HFFc6 (cell line): ENCODE results near the gene ARL14. TPM values are rescaled to one million over a fixed set of nuclear protein-coding genes. Genes with fewer than 3 reads are reported as not detected.

Experiments
- DNase-seq: peaks from one replicate; pipeline ENCODE4 v3.0.0-alpha.2; 2018
- H3K27ac Mint-ChIP-seq: 2 replicates; pipeline ENCODE4 v1.8.0; 2020; ENCODE audit warnings: mild to moderate bottlenecking, mixed read lengths
- H3K27me3 Mint-ChIP-seq: 2 replicates; pipeline ENCODE4 v1.8.0; 2021; ENCODE audit warnings: mild to moderate bottlenecking, moderate library complexity, mixed read lengths; ENCODE audit not compliant: insufficient read depth
- H3K36me3 Mint-ChIP-seq: 2 replicates; pipeline ENCODE4 v1.8.0; 2021; ENCODE audit warnings: low read depth, mixed read lengths
- H3K4me1 Mint-ChIP-seq: 2 replicates; pipeline ENCODE4 v1.8.0; 2020; ENCODE audit warnings: low read depth, mixed read lengths
- H3K4me3 Mint-ChIP-seq: 2 replicates; pipeline ENCODE4 v1.8.0; 2020; ENCODE audit warnings: mild to moderate bottlenecking, moderate library complexity, mixed read lengths
- H3K9me3 Mint-ChIP-seq: 2 replicates; pipeline ENCODE4 v1.8.0; 2020; ENCODE audit warnings: mild to moderate bottlenecking, mixed read lengths
- CTCF ChIP-seq: fragments of 200-600 bp; sonication (generic); IDR thresholded peaks from 2 replicates; pipeline ENCODE4 v1.5.0; 2021; ENCODE audit warnings: antibody characterized with exemption, mild to moderate bottlenecking
- long read RNA-seq: library from polyadenylated mRNA; unstranded; transcript quantifications from one replicate; pipeline ENCODE4 v2.0.0, GENCODE V29; 2019
- total RNA-seq, 6 experiments: library from RNA; stranded (reverse); fragmentation: NEBNext Ultra II Directional; extraction: Animal tissue kit (Norgen Biotek cat#: 25700); gene quantifications; 2 replicates in 1 of 6; 3 replicates in 5 of 6; pipeline ENCODE4 v1.2.3, GENCODE V29; 2021

Gene ARL14
- total RNA-seq: under 1 TPM in 3 of 6 experiments, not detected in 3; 0.14 to 0.22 (median 0.17) TPM
- long read RNA-seq, partial matches to known transcripts: 0 of 1 reads
- long read RNA-seq, other reads (novel, unspliced or antisense): 0 of 1 reads

- no peaks in the 10 kb centered on the region for H3K9me3 Mint-ChIP-seq
- DNase-seq: peak; percentile 65
- H3K4me1 Mint-ChIP-seq: peaks cover 36% of the 10 kb centered on the region
- H3K27me3 Mint-ChIP-seq: no peaks in the 10 kb centered on the region
- H3K4me3 Mint-ChIP-seq: peak within 1 kb of the TSS; percentile 57
- TF ChIP-seq CTCF: no peak
- no peaks in the 10 kb centered on the region for H3K36me3 Mint-ChIP-seq
- peak within 1 kb of the TSS; percentile 63 for H3K27ac Mint-ChIP-seq
Measured at GRCh38 chr3:160676547-160677303, at the start of gene ARL14. ARL14 (plus strand) TSS chr3:160677160; CDS start chr3:160677347, 187 bp downstream.

- DNase-seq: no peak
- no peak overlapping the region for H3K27ac Mint-ChIP-seq
- TF ChIP-seq CTCF: no peak
Measured at GRCh38 chr3:160629491-160629890, 47.5 kb upstream of the ARL14 start.

GRCh38 chr3:160633361-160634083 is 43.4 kb upstream of the ARL14 start:
- TF ChIP-seq CTCF: no peak
- no peak overlapping the region for H3K27ac Mint-ChIP-seq
- no peak overlapping the region for H3K4me3 Mint-ChIP-seq
- DNase-seq: no peak
- H3K9me3 Mint-ChIP-seq: no peaks in the 10 kb centered on the region
- no peaks in the 10 kb centered on the region for H3K36me3 Mint-ChIP-seq
- peaks cover 22% of the 10 kb centered on the region for H3K4me1 Mint-ChIP-seq
- H3K27me3 Mint-ChIP-seq: peaks cover 20% of the 10 kb centered on the region

More at GRCh38 chr3:160629491-160629890, 47.5 kb upstream of the ARL14 start:
- no peak overlapping the region for H3K4me3 Mint-ChIP-seq
- no peaks in the 10 kb centered on the region for H3K9me3 Mint-ChIP-seq
- H3K36me3 Mint-ChIP-seq: no peaks in the 10 kb centered on the region
- H3K27me3 Mint-ChIP-seq: peaks cover 24% of the 10 kb centered on the region
- peaks cover 11% of the 10 kb centered on the region; the same call in 1 of the 2 replicates for H3K4me1 Mint-ChIP-seq

GRCh38 chr3:160635213-160635612 is 41.7 kb upstream of the ARL14 start:
- H3K4me1 Mint-ChIP-seq: peaks cover 22% of the 10 kb centered on the region
- no peak overlapping the region for H3K27ac Mint-ChIP-seq
- peaks cover 14% of the 10 kb centered on the region for H3K27me3 Mint-ChIP-seq
- H3K36me3 Mint-ChIP-seq: no peaks in the 10 kb centered on the region
- no peaks in the 10 kb centered on the region for H3K9me3 Mint-ChIP-seq
- H3K4me3 Mint-ChIP-seq: no peak overlapping the region
- DNase-seq: no peak
- TF ChIP-seq CTCF: no peak

GRCh38 chr3:160637086-160637485 is 39.9 kb upstream of the ARL14 start:
- Mint-ChIP-seq H3K4me3 (no peak overlapping the region), H3K36me3 (no peaks in the 10 kb centered on the region), H3K4me1 (peaks cover 27% of the 10 kb centered on the region), H3K27me3 (peaks cover 9% of the 10 kb centered on the region), H3K9me3 (no peaks in the 10 kb centered on the region), H3K27ac (no peak overlapping the region)
- DNase-seq: no peak
- TF ChIP-seq CTCF: no peak
